LNCaP clone FGC (cell line): ENCODE measurements around the gene KCNT2.

Experiments
- DNase-seq: peaks from one replicate; pipeline ENCODE4 v3.0.0-alpha.2; 2011; ENCODE audit warnings: low read depth
- H3K4me3 ChIP-seq: 2 replicates; pipeline ENCODE4 v1.5.1; 2011; ENCODE audit warnings: mild to moderate bottlenecking, low read depth, low read length, control low read depth
- TF ChIP-seq, protein P1 (sequence below): IDR thresholded peaks from 2 replicates; pipeline ENCODE4 v1.5.1; 2012; ENCODE audit warnings: mild to moderate bottlenecking; ENCODE audit not compliant: control insufficient read depth, insufficient read depth; ENCODE audit errors: extremely low read depth

Gene KCNT2

GRCh38 chr1:196619721-196620120 lies 11.5 kb upstream of the KCNT2 start:
- H3K4me3 ChIP-seq = no peak overlapping the region
- TF ChIP-seq, protein P1, sequence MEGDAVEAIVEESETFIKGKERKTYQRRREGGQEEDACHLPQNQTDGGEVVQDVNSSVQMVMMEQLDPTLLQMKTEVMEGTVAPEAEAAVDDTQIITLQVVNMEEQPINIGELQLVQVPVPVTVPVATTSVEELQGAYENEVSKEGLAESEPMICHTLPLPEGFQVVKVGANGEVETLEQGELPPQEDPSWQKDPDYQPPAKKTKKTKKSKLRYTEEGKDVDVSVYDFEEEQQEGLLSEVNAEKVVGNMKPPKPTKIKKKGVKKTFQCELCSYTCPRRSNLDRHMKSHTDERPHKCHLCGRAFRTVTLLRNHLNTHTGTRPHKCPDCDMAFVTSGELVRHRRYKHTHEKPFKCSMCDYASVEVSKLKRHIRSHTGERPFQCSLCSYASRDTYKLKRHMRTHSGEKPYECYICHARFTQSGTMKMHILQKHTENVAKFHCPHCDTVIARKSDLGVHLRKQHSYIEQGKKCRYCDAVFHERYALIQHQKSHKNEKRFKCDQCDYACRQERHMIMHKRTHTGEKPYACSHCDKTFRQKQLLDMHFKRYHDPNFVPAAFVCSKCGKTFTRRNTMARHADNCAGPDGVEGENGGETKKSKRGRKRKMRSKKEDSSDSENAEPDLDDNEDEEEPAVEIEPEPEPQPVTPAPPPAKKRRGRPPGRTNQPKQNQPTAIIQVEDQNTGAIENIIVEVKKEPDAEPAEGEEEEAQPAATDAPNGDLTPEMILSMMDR = no peak
- DNase-seq = no peak

- H3K4me3 ChIP-seq = no peak overlapping the region
- no peak for DNase-seq
- TF ChIP-seq, protein P1 = no peak
Measured at GRCh38 chr1:196611873-196612272, 3.6 kb upstream of the KCNT2 start.

GRCh38 chr1:196609370-196609737 lies 1.1 kb upstream of the KCNT2 start:
- TF ChIP-seq, protein P1 = no peak
- H3K4me3 ChIP-seq = no peak overlapping the region
- no peak for DNase-seq

DNA sequence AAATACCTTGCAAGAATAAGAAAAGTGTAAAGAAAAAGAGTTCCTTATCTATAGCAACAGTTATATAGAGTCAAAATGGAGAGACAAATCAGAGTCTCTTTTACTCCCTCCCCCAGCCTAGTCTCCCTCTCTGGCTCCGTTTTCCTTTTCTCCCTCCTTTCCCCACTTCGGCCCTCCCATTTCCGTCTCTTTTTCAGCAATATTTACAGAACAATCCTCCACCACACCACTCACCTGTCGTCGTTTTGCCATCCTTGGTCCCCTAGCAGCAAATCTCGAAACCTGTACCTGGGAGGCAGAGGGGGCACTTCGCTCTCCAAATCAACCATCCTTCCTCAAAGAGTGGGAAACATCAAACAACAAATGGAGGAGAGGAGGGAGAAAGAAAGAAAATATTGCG lies 259 bp downstream of the KCNT2 start:
- TF ChIP-seq, protein P1 = no peak
- no peak overlapping the region for H3K4me3 ChIP-seq
- DNase-seq = no peak

DNA sequence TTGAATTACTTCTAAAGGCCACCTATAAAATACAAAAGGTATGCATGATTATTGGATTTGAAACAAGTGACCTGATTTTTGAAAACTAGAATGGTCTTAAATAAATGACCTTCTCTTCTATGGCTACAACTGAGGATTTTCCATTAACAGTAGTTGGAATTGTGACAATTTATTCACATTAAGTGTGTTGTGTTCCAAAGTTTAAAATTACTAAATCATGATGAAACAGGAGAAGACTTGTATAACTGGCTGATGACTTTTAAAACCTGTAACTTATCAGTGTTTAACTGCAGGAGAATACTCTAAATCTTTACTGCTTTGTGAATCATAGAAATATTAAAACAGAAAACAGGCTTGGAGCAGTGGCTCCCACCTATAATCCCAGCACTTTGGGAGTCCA lies 4.6 kb downstream of the KCNT2 start:
- DNase-seq = no peak
- no peak overlapping the region for H3K4me3 ChIP-seq
- TF ChIP-seq, protein P1 = no peak

- TF ChIP-seq, protein P1 = no peak
- DNase-seq = no peak
- no peak overlapping the region for H3K4me3 ChIP-seq
Measured at GRCh38 chr1:196598942-196599748, 9.1 kb downstream of the KCNT2 start.

- no peak for DNase-seq
- no peak overlapping the region for H3K4me3 ChIP-seq
- TF ChIP-seq, protein P1 = no peak
Measured at GRCh38 chr1:196594700-196595099, 13.5 kb downstream of the KCNT2 start.
